Astrocyte (in vitro differentiated cells and primary cell): ENCODE data around the gene CLIP2.
"Not testable (repeated sequence)": the region's sequence is repeated elsewhere in the genome, so short reads cannot be mapped to it uniquely, and the experiment has no call there.

Experiments
- EZH2 ChIP-seq: IDR thresholded peaks from 2 replicates; pipeline ENCODE4 v1.6.1; 2012; ENCODE audit warnings: mild to moderate bottlenecking, low read length, inconsistent platforms; ENCODE audit not compliant: insufficient read depth
- TF ChIP-seq, protein P1 (sequence below): IDR thresholded peaks from 2 replicates; pipeline ENCODE4 v1.5.1; 2011; ENCODE audit warnings: low read depth, mild to moderate bottlenecking, inconsistent platforms, low read length, moderate library complexity; ENCODE audit not compliant: insufficient read depth

DNA sequence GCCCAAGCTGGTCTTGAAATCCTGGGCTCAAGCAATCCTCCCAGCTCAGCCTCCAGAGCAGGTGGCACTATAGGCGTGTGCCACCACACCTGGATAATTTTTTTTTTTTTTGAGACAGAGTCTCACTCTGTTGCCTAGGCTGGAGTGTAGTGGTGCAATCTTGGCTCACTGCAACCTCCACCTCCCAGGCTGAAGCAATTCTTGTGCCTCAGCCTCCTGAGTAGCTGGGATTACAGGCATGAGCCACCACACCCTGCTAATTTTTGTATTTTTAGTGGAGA lies 148.0 kb downstream of the CLIP2 start:
- TF ChIP-seq, protein P1, sequence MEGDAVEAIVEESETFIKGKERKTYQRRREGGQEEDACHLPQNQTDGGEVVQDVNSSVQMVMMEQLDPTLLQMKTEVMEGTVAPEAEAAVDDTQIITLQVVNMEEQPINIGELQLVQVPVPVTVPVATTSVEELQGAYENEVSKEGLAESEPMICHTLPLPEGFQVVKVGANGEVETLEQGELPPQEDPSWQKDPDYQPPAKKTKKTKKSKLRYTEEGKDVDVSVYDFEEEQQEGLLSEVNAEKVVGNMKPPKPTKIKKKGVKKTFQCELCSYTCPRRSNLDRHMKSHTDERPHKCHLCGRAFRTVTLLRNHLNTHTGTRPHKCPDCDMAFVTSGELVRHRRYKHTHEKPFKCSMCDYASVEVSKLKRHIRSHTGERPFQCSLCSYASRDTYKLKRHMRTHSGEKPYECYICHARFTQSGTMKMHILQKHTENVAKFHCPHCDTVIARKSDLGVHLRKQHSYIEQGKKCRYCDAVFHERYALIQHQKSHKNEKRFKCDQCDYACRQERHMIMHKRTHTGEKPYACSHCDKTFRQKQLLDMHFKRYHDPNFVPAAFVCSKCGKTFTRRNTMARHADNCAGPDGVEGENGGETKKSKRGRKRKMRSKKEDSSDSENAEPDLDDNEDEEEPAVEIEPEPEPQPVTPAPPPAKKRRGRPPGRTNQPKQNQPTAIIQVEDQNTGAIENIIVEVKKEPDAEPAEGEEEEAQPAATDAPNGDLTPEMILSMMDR = not testable (repeated sequence)
- not testable (repeated sequence) for TF ChIP-seq EZH2
